Panc1 (cell line): ENCODE measurements around the gene IL16.

Source experiments
- CTCF ChIP-seq: fragments of 450-650 bp; IDR thresholded peaks from 2 replicates; pipeline ENCODE4 v1.5.1; 2017; ENCODE audit warnings: mild to moderate bottlenecking
- POLR2AphosphoS5 ChIP-seq: IDR thresholded peaks from 2 replicates; pipeline ENCODE4 v1.6.1; 2012; ENCODE audit warnings: mild to moderate bottlenecking, low read depth, low read length, moderate library complexity
- REST ChIP-seq, 2 experiments: IDR thresholded peaks; 2 replicates each; pipeline ENCODE4 v1.6.1; 2011 to 2012; ENCODE audit warnings: low read depth in 2 of 2, control low read depth in 1 of 2, low read length in 1 of 2, mild to moderate bottlenecking in 1 of 2, moderate library complexity in 1 of 2; ENCODE audit not compliant: insufficient read depth in 1 of 2
- SIN3A ChIP-seq: IDR thresholded peaks from 2 replicates; pipeline ENCODE4 v1.6.1; 2012; ENCODE audit warnings: low read depth, mild to moderate bottlenecking, low read length, moderate library complexity, borderline replicate concordance; ENCODE audit not compliant: insufficient read depth
- TCF7L2 ChIP-seq: IDR thresholded peaks from 2 replicates; pipeline ENCODE4 v1.6.1; 2011; ENCODE audit warnings: mild to moderate bottlenecking, low read depth, low read length, inconsistent platforms

GRCh38 chr15:81197255-81197630, 564 bp downstream of the IL16 start:
- TF ChIP-seq CTCF = no peak
- no peak for TF ChIP-seq POLR2AphosphoS5
- TF ChIP-seq REST (IDR thresholded peaks at IDR 0.05; ENCODE audit: insufficient read depth in 1 of 2, low read depth in 2 of 2, low read length in 1 of 2) = no peak
- no peak for TF ChIP-seq TCF7L2
- no peak for TF ChIP-seq SIN3A
